Common myeloid progenitor, CD34-positive (primary cell): ENCODE measurements around the gene SHROOM2.

ENCODE experiments used
- CTCF ChIA-PET: fragments of 350-600 bp; sonication (Branson Sonifier 250); formaldehyde crosslinking; loops from one replicate; lab custom pipeline; 2021; ENCODE audit warnings: antibody characterized with exemption; lab: Charles Lee
- POLR2A ChIA-PET: fragments of 350-600 bp; sonication (Branson Sonifier 250); formaldehyde crosslinking; loops from one replicate; lab custom pipeline; 2021; ENCODE audit warnings: antibody characterized with exemption; lab: Charles Lee
- DNase-seq, 3 donors: peaks; one replicate each; pipeline versions ENCODE4 v3.0.0 to v3.0.0-alpha.2; 2013
- H3K27ac ChIP-seq, 2 experiments: 1 replicate in 1 of 2; 2 replicates in 1 of 2; pipeline ENCODE4 v1.7.0; 2013; ENCODE audit warnings: inconsistent platforms in 2 of 2, low read length in 2 of 2, mild to moderate bottlenecking in 2 of 2, low read depth in 1 of 2, moderate library complexity in 1 of 2; ENCODE audit not compliant: severe bottlenecking in 2 of 2, insufficient read depth in 1 of 2, poor library complexity in 1 of 2
- H3K27me3 ChIP-seq, 5 experiments: replicated peaks in 2 of 5; 1 replicate in 3 of 5; 2 replicates in 2 of 5; pipeline versions ENCODE4 v1.6.1 to v1.7.0; 2013; ENCODE audit warnings: low read length in 4 of 5, mild to moderate bottlenecking in 2 of 5, moderate library complexity in 2 of 5, inconsistent platforms in 1 of 5; ENCODE audit not compliant: insufficient read depth in 5 of 5, control insufficient read depth in 4 of 5
- H3K36me3 ChIP-seq, 4 experiments: 1 replicate in 2 of 4; 2 replicates in 2 of 4; pipeline versions ENCODE4 v1.6.1 to v1.7.0; 2013; ENCODE audit warnings: low read length in 3 of 4, control low read depth in 1 of 4, mild to moderate bottlenecking in 1 of 4; ENCODE audit not compliant: control insufficient read depth in 4 of 4, insufficient read depth in 4 of 4
- H3K4me1 ChIP-seq, 4 experiments: 1 replicate in 3 of 4; 2 replicates in 1 of 4; pipeline versions ENCODE4 v1.6.1 to v1.7.1; 2013; ENCODE audit warnings: low read length in 3 of 4, mild to moderate bottlenecking in 3 of 4, control low read depth in 1 of 4, inconsistent platforms in 1 of 4, moderate library complexity in 1 of 4; ENCODE audit not compliant: control insufficient read depth in 4 of 4, insufficient read depth in 4 of 4; ENCODE audit errors: control extremely low read depth in 1 of 4
- H3K4me3 ChIP-seq, 7 experiments: 1 replicate in 4 of 7; 2 replicates in 3 of 7; pipeline versions ENCODE4 v1.5.1 to v1.7.0; 2013; ENCODE audit warnings: mild to moderate bottlenecking in 7 of 7, low read length in 6 of 7, moderate library complexity in 6 of 7, inconsistent platforms in 2 of 7, low read depth in 2 of 7, control low read depth in 1 of 7; ENCODE audit not compliant: insufficient read depth in 4 of 7, control insufficient read depth in 1 of 7; ENCODE audit errors: extremely low read depth in 1 of 7
- H3K9me3 ChIP-seq, 5 experiments: 1 replicate in 4 of 5; 2 replicates in 1 of 5; pipeline versions ENCODE4 v1.6.1 to v1.7.1; 2013; ENCODE audit warnings: low read length in 4 of 5, mild to moderate bottlenecking in 2 of 5, inconsistent platforms in 1 of 5, low read depth in 1 of 5, moderate library complexity in 1 of 5; ENCODE audit not compliant: control insufficient read depth in 4 of 5, insufficient read depth in 2 of 5; ENCODE audit errors: control extremely low read depth in 1 of 5
- WGBS: methylation state at CpG from one replicate; pipeline ENCODE4 v1.1.5; 2013; ENCODE audit not compliant: insufficient coverage; 5-methylcytosine and 5-hydroxymethylcytosine counted together

SHROOM2 gene

GRCh38 chrX:9887659-9888297 is 101.5 kb downstream of the SHROOM2 start:
- Histone ChIP-seq H3K4me1 (peaks cover 0 to 10% (median 4%) of the 10 kb centered on the region in 4 experiments), H3K4me3 (no peak overlapping the region), H3K27me3 (peaks cover 0 to 7% (median 0%) of the 10 kb centered on the region in 5 experiments), H3K9me3 (no peaks in the 10 kb centered on the region), H3K36me3 (no peaks in the 10 kb centered on the region), H3K27ac (no peak overlapping the region)
- no peak for DNase-seq
- CTCF ChIA-PET: interaction anchor here (0.8 to 3.5 kb wide), 5 partner anchors 8 to 231 kb away, joined by 3 to 20 read pairs (median 4); no protein-coding TSS in a partner anchor
- 80% methylated on average over 11 of the region's 11 CpGs for WGBS
- POLR2A ChIA-PET: no interaction called here

- Histone ChIP-seq H3K9me3 (no peaks in the 10 kb centered on the region), H3K36me3 (no peaks in the 10 kb centered on the region), H3K27me3 (no peaks in the 10 kb centered on the region), H3K27ac (no peak overlapping the region), H3K4me1 (peaks cover 0 to 6% (median 3%) of the 10 kb centered on the region in 4 experiments), H3K4me3 (no peak overlapping the region)
- POLR2A ChIA-PET: interaction anchor here (0.6 to 0.7 kb wide), 2 partner anchors 18 to 1492 kb away, joined by 3 read pairs; no protein-coding TSS in a partner anchor
- DNase-seq: no peak
- WGBS: 98% methylated on average over 6 of the region's 6 CpGs
- CTCF ChIA-PET: interaction anchor here (0.6 to 2.4 kb wide), 5 partner anchors 10 to 108 kb away, joined by 3 to 11 read pairs (median 4); no protein-coding TSS in a partner anchor
These were observed 102.8 kb downstream of the SHROOM2 start for GRCh38 chrX:9888953-9889470.

GRCh38 chrX:9890681-9891091 is 104.5 kb downstream of the SHROOM2 start:
- CTCF ChIA-PET: no interaction called here

DNA sequence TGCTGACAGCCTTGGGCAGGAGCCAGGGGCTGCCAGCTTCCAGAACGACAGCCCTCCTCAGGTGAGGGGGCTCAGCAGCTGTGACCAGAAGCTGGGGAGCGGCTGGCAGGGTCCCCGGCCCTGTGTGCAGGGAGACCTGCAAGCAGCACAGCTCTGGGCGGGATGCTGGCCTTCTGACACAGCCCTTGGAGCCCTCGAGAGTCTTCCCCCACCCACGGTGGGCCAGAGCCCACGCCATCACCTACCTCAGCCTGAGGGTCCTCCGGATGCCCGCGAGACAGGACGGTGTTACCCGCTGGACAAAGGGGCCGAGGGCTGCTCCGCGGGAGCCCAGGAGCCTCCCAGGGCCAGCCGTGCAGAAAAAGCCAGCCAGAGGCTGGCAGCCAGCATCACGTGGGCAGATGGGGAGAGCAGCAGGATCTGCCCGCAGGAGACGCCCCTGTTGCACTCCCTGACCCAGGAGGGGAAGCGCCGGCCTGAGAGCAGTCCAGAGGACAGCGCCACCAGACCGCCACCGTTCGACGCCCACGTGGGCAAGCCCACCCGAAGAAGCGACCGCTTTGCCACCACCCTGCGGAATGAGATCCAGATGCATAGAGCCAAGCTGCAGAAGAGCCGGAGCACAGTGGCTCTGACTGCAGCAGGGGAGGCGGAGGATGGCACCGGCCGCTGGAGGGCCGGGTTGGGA is 109.1 kb downstream of the SHROOM2 start:
- H3K4me3 ChIP-seq: no peak overlapping the region
- ChIA-PET POLR2A (no interaction called here), CTCF (no interaction called here)
- H3K4me1 ChIP-seq: peaks cover 0 to 3% (median 0%) of the 10 kb centered on the region in 4 experiments
- WGBS: 95% methylated on average over 33 of the region's 36 CpGs
- H3K9me3 ChIP-seq: no peaks in the 10 kb centered on the region
- no peaks in the 10 kb centered on the region for H3K36me3 ChIP-seq
- no peaks in the 10 kb centered on the region for H3K27me3 ChIP-seq
- no peak for DNase-seq
- no peak overlapping the region for H3K27ac ChIP-seq

More at GRCh38 chrX:9890681-9891091, 104.5 kb downstream of the SHROOM2 start:
- Histone ChIP-seq H3K27ac (no peak overlapping the region), H3K27me3 (no peaks in the 10 kb centered on the region), H3K9me3 (no peaks in the 10 kb centered on the region), H3K4me1 (peaks cover 0 to 3% (median 0%) of the 10 kb centered on the region in 4 experiments), H3K4me3 (no peak overlapping the region), H3K36me3 (no peaks in the 10 kb centered on the region)
- no peak for DNase-seq
- POLR2A ChIA-PET: no interaction called here
- 91% methylated on average over 24 of the region's 24 CpGs for WGBS

GRCh38 chrX:9897761-9898161 is 111.5 kb downstream of the SHROOM2 start:
- 83% methylated on average over 6 of the region's 6 CpGs for WGBS
- Histone ChIP-seq H3K36me3 (no peaks in the 10 kb centered on the region), H3K4me3 (no peak overlapping the region), H3K4me1 (no peaks in the 10 kb centered on the region), H3K27ac (no peak overlapping the region), H3K27me3 (no peaks in the 10 kb centered on the region), H3K9me3 (no peaks in the 10 kb centered on the region)
- DNase-seq: no peak
- ChIA-PET POLR2A (no interaction called here), CTCF (no interaction called here)

DNA sequence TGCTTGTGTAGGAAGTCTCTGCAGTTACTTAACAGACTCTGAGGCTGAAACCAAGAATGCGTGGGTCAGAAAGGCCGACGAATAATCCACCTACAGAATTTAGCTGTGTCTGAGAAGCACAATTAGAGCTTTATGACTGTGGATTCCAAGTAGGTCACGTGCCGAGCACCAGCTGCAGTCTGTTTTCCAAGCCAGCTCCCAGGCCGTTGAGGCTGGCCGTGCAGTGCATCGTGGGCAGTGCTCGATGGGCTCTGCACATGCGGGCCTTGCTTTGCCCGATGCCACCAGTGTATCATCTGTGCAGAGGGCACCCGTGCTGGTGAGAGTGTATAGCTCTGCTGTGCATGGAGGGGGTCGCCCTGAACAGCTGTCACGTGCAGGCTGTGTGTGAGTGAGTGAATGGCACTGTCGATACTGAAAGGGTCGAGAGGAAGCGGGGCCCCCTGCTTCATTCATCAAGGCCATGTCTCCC is 113.4 kb downstream of the SHROOM2 start:
- Histone ChIP-seq H3K27ac (no peak overlapping the region), H3K9me3 (no peaks in the 10 kb centered on the region), H3K36me3 (no peaks in the 10 kb centered on the region), H3K27me3 (no peaks in the 10 kb centered on the region), H3K4me3 (no peak overlapping the region), H3K4me1 (no peaks in the 10 kb centered on the region)
- ChIA-PET POLR2A (no interaction called here), CTCF (no interaction called here)
- DNase-seq: no peak
- WGBS: 74% methylated on average over 13 of the region's 17 CpGs

GRCh38 chrX:9902656-9903055 is 116.4 kb downstream of the SHROOM2 start:
- no peaks in the 10 kb centered on the region for H3K36me3 ChIP-seq
- H3K9me3 ChIP-seq: no peaks in the 10 kb centered on the region
- no peak overlapping the region for H3K4me3 ChIP-seq
- ChIA-PET POLR2A (interaction anchor here (0.6 kb wide), 1 partner anchor 151 kb away, joined by 3 read pairs; no protein-coding TSS in a partner anchor), CTCF (no interaction called here)
- no peaks in the 10 kb centered on the region for H3K27me3 ChIP-seq
- H3K4me1 ChIP-seq: no peaks in the 10 kb centered on the region
- H3K27ac ChIP-seq: no peak overlapping the region
- no peak for DNase-seq
- WGBS: 83% methylated on average over 2 of the region's 6 CpGs
